ENCODE measurements around the gene OR6J1. TPM values are rescaled to one million over a fixed set of nuclear protein-coding genes. Genes with fewer than 3 reads are reported as not detected.
"Not testable (repeated sequence)": the region's sequence is repeated elsewhere in the genome, so short reads cannot be mapped to it uniquely, and the experiment has no call there.

OR6J1 gene
- total RNA-seq, 1 experiment from 2014 or later: not detected

DNA sequence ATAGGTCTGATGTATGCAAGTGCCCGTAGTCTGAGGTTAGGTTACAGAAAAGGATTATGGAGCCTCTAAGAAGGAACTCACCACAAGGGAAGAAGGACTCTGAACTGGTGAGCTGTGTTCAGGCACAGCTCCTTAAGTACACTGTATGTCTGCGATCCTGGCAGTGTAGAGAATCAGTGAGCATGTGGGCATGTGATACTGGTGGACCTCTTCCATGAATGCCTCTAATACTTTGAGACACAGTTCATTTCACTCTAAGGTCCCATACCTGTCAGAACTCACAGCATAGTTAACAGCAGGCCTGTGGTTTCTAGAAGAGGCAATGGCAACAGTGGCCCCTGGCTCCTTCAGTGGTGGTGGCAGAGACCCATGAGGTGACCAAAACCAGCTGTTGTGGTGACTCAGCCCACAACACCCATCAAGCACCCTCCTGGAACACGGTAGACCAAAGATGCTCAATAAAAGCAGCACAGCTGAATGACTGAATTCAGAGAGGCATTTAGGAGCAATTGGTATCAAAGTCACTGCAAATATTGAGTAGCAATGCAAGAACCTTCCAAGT, 6.9 kb upstream of the OR6J1 start:
- peak; percentile 81 for DNase-seq (ENCODE audit: low read depth)

GRCh38 chr14:22650046-22650739, 6.0 kb upstream of the OR6J1 start:
- DNase-seq (ENCODE audit: low read depth): peak; percentile 49

GRCh38 chr14:22648506-22648905, 4.4 kb upstream of the OR6J1 start:
- DNase-seq (ENCODE audit: low read depth): no peak

GRCh38 chr14:22646570-22647254, 2.6 kb upstream of the OR6J1 start:
- DNase-seq (ENCODE audit: low read depth): peak; percentile 81

DNA sequence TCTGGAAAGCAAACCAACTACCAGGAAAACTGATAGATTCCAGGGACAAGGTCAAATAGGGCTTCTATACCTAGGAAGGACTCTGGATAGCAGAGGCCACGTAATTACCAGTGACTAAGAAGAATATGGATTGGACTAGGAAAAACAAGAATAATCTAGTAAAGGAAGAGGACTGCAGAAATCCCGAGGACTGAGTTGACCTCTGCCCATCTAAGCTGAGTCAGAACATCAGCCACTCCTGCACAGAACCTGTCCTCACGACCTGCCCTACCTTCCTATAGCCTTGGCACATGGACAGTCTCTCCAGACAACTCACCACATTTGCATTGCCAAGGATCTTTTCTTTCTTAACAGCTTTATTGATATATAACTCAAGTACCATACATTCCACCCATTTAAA, 2.3 kb downstream of the OR6J1 start:
- no peak for DNase-seq (ENCODE audit: low read depth)

DNA sequence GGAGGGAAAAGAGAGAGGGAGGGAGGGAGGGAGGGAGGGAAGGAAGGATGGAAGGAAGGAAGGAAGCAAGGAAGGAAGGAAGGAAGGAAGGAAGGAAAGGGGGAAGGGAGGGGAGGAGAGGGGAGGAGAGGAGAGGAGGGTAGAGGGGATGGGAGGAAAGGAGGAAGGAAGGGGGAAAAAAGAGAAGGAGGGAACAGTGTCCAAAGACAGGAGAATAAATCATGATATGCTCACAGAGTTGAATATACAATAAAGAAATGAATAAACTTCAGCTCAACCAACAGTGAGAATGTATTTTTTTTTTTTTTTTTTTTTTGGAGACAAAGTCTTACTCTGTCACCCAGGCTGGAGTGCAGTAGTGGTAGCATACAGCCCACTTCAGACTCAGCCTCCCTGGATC, 4.0 kb downstream of the OR6J1 start:
- no peak for DNase-seq (ENCODE audit: low read depth)

GRCh38 chr14:22635980-22636379, 8.2 kb downstream of the OR6J1 start:
- DNase-seq (ENCODE audit: low read depth): not testable (repeated sequence)

GRCh38 chr14:22634233-22634900, 9.8 kb downstream of the OR6J1 start:
- no peak for DNase-seq (ENCODE audit: low read depth)

DNA sequence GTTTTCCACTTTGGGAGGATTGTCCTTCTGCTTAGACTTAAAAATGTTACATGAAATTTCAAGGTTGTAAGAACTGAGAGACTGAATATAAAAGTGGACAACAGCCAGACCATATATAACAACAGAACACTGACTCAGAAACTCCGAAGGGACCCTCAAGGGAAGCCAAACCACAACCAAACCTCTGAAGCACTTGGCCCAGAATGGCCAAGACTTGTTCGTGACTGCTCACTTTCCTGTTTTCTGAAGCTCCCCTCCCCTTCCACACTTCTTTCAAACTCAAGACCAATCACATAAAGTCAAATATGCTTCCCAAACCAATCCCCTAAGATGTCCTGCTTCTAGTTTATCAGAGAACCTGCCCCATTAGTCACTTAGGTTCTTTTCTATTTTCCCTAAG, 13.7 kb downstream of the OR6J1 start:
- DNase-seq (ENCODE audit: low read depth): peak; percentile 74

- no peak for DNase-seq (ENCODE audit: low read depth)
Measured at GRCh38 chr14:22630066-22630465, 14.1 kb downstream of the OR6J1 start.

DNA sequence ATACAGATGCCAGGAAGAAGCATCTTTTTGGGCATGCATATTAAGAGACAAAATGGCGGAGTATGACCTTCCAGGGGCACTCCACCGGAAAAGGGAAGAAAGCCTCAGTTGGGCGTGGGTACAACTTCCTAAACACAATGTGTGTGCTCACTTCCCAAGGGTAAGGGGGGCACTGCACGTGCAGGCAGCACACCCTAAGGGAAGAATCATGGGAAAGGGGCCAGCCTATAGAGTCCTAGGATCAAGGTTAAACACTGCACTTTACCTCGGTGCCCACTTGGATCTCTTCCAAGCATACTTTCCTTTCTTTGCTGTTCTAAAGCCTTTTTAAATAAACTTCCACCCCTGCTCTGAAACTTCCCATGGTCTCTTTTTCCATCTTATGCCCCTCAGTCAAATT, 14.8 kb downstream of the OR6J1 start:
- DNase-seq (ENCODE audit: low read depth): no peak

- DNase-seq (ENCODE audit: low read depth): no peak
Measured at GRCh38 chr14:22627506-22628263, 16.5 kb downstream of the OR6J1 start.

DNA sequence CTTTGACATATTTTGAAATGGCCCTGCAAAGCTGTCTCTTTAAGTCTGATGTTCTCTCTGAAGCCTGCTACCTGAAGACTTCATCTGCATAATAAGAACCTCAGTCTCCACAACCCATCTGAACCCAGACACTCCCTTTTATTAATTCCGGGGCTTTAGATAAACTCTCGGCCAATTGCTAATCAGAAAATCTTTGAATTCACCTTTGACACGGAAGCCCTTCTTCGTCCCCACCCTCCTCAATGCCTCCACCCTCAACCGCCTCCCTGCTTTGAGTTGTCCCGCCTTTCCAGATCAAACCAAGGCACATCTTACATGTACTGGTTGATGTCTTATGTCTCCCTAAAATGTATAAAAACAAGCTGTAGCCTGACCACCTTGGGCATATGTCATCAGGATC, 17.6 kb downstream of the OR6J1 start:
- no peak for DNase-seq (ENCODE audit: low read depth)

DNA sequence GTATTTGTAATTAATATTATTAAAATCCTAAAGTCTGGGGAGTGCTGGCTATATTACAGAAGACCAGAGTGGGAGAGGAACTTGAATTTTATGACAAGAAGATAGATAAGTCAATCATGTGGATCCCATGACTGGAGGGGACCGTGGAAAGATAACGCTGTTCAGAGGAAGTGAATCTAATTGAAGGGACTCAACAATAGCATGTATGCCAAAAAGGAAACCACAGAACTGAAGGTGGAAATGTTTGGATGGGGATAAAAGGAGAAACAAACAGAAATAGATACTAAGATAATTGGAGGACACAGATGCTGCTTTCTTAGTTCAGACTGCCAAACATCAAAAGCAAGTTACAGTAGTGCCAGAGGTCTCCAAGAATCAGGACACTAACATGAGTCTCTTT, 21.1 kb downstream of the OR6J1 start:
- no peak for DNase-seq (ENCODE audit: low read depth)

GRCh38 chr14:22622255-22622654, 21.9 kb downstream of the OR6J1 start:
- DNase-seq (ENCODE audit: low read depth): peak; percentile 68

DNA sequence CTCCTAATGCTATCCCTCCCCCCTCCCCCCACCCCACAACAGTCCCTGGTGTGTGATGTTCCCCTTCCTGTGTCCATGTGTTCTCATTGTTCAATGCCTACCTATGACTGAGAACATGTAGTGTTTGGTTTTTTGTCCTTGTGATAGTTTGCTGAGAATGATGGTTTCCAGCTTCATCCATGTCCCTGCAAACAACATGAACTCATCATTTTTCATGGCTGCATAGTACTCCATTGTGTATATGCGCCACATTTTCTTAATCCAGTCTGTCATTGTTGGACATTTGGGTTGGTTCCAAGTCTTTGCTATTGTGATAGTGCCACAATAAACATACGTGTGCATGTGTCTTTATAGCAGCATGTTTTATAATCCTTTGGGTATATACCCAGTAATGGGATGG, 28.4 kb downstream of the OR6J1 start:
- DNase-seq (ENCODE audit: low read depth): not testable (repeated sequence)

- DNase-seq (ENCODE audit: low read depth): peak; percentile 96
Measured at GRCh38 chr14:22614240-22614799, 29.8 kb downstream of the OR6J1 start.

DNA sequence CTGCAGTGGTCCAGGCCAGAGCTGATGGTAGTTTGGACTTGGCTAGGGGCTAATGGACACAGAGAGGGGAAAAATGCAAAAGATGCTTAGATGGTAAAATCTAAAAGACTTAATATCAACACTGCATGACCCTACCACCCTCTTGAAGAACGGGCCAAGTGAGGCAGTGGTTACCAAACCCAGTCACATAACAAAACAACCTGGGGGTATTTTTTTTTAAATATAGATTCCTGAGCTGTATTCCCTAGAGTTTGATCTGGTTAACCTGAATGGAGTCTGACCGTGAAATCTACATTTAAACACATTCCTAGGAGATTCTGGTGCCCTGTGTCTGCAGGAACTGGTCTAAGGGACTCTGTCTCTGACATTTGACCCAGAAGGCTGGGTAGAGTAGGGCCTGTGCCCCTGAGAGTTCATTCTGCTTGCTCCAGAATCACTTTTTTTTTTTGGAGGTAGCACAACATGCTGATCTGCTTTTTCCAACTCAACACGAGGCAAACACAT, 30.4 kb downstream of the OR6J1 start:
- no peak for DNase-seq (ENCODE audit: low read depth)

DNA sequence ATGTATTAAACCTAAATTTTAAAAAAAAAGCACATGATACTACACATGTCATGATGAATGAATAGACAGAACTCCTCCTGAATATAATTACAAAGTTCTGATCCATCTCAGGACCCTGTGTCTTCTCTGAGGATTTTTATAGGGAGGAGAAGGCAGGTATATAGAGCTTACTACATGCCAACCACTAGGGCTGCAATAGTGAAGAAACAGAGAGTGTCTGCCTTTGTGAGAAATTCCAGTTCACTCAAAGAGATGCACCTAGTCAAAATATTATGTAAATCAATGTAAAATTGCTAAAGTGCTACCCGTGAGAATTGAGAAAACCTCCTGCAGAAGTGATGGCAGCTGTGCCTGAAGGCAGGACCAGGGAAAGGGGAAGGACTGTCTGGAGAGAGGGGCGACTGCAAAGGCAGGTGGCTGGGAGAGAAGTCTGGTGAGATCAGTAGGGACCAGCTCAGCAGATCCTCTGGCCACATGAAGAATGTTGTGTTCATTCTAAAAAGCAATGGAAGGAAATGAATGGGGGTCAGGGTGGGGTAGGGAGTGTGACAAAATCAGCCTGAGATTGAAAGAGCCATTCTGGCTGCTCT, 31.0 kb downstream of the OR6J1 start:
- no peak for DNase-seq (ENCODE audit: low read depth)

DNA sequence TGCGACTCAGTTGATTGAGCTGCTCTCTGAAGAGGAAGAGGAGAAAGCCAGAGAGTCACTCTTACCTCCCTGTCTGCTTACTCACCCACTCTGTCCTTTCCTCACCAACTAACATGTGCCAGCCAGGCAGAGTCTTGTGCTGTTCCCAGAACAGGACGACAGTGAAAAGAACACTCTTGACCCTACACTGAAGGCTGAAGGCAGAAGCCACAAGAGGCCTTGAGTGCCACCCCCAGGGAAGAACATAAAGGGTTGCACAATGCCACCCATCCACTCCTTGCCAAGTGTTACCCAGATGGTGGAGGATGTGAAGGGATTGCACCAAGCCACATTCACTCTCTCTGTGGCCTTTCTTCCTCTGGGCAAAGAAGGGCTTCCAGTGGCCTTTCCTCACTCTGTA, 33.2 kb downstream of the OR6J1 start:
- no peak for DNase-seq (ENCODE audit: low read depth)

DNA sequence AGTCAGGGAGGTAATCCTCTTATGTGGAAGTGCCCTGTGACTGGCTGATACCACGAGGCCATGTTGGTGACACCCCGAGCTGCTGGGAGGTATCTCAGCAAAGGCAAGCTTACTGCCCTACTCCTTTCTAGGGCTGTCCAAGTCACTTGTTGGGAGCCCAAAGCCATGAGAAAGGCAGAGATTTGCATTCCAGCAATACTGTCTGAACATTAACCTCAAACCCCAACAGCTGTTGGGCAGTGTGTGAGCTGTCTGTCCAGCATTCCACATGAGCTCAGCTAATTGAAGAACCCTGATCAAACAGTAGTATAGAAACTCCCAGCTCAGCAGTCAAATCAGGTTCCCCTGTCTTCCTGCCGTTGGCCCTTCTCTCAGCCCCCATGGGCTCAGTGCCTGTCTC, 36.9 kb downstream of the OR6J1 start:
- peak; percentile 93 for DNase-seq (ENCODE audit: low read depth)

Measured in LHCN-M2 (cell line).